ENCODE measurements around the gene DCDC2.
"Not testable (repeated sequence)": the region's sequence is repeated elsewhere in the genome, so short reads cannot be mapped to it uniquely, and the experiment has no call there.

The DCDC2 gene

GRCh38 chr6:24381476-24382219 lies 23.8 kb upstream of the DCDC2 start:
- FAIRE-seq = no peak

GRCh38 chr6:24378473-24379097 lies 20.7 kb upstream of the DCDC2 start:
- FAIRE-seq (no peak), DNase-seq (ENCODE audit: insufficient read length, low spot score) (no peak)

More at GRCh38 chr6:24381476-24382219, 23.8 kb upstream of the DCDC2 start:
- no peak for DNase-seq (ENCODE audit: insufficient read length, low spot score)

- FAIRE-seq = no peak
These were observed 19.0 kb upstream of the DCDC2 start for GRCh38 chr6:24376871-24377270.

GRCh38 chr6:24374612-24375011 lies 16.8 kb upstream of the DCDC2 start:
- DNase-seq (ENCODE audit: insufficient read length, low spot score) (no peak), FAIRE-seq (no peak)

More at GRCh38 chr6:24376871-24377270, 19.0 kb upstream of the DCDC2 start:
- no peak for DNase-seq (ENCODE audit: insufficient read length, low spot score)

GRCh38 chr6:24365103-24365633 lies 7.3 kb upstream of the DCDC2 start:
- DNase-seq (ENCODE audit: insufficient read length, low spot score) = not testable (repeated sequence)

GRCh38 chr6:24362363-24362762 lies 4.5 kb upstream of the DCDC2 start:
- not testable (repeated sequence) for DNase-seq (ENCODE audit: insufficient read length, low spot score); FAIRE-seq

More at GRCh38 chr6:24365103-24365633, 7.3 kb upstream of the DCDC2 start:
- FAIRE-seq = not testable (repeated sequence)

GRCh38 chr6:24359640-24360454 lies 2.0 kb upstream of the DCDC2 start:
- DNase-seq (ENCODE audit: insufficient read length, low spot score) (peak; percentile 40), FAIRE-seq (peak; percentile 87)

GRCh38 chr6:24358219-24358821 lies 461 bp upstream of the DCDC2 start:
- DNase-seq (ENCODE audit: insufficient read length, low spot score) = no peak

GRCh38 chr6:24356310-24356973 lies 1.4 kb downstream of the DCDC2 start:
- no peak for FAIRE-seq

More at GRCh38 chr6:24358219-24358821, 461 bp upstream of the DCDC2 start:
- no peak for FAIRE-seq

GRCh38 chr6:24355393-24355792 lies 2.5 kb downstream of the DCDC2 start:
- no peak for DNase-seq (ENCODE audit: insufficient read length, low spot score)
- no peak for FAIRE-seq

More at GRCh38 chr6:24356310-24356973, 1.4 kb downstream of the DCDC2 start:
- no peak for DNase-seq (ENCODE audit: insufficient read length, low spot score)

- DNase-seq (ENCODE audit: insufficient read length, low spot score) (no peak), FAIRE-seq (no peak)
These were observed 4.0 kb downstream of the DCDC2 start for GRCh38 chr6:24353861-24354260.

GRCh38 chr6:24352434-24352833 lies 5.4 kb downstream of the DCDC2 start:
- DNase-seq (ENCODE audit: insufficient read length, low spot score) = no peak
- FAIRE-seq = no peak

GRCh38 chr6:24344976-24345375 lies 12.9 kb downstream of the DCDC2 start:
- FAIRE-seq = no peak

GRCh38 chr6:24340998-24341938 lies 16.6 kb downstream of the DCDC2 start:
- FAIRE-seq (no peak), DNase-seq (ENCODE audit: insufficient read length, low spot score) (no peak)

More at GRCh38 chr6:24344976-24345375, 12.9 kb downstream of the DCDC2 start:
- no peak for DNase-seq (ENCODE audit: insufficient read length, low spot score)

GRCh38 chr6:24339932-24340331 lies 17.9 kb downstream of the DCDC2 start:
- DNase-seq (ENCODE audit: insufficient read length, low spot score) (no peak), FAIRE-seq (no peak)

GRCh38 chr6:24334285-24334684 lies 23.6 kb downstream of the DCDC2 start:
- FAIRE-seq (no peak), DNase-seq (ENCODE audit: insufficient read length, low spot score) (no peak)

GRCh38 chr6:24332317-24332716 lies 25.5 kb downstream of the DCDC2 start:
- no peak for DNase-seq (ENCODE audit: insufficient read length, low spot score)
- FAIRE-seq = no peak

- DNase-seq (ENCODE audit: insufficient read length, low spot score) (no peak), FAIRE-seq (no peak)
These were observed 27.6 kb downstream of the DCDC2 start for GRCh38 chr6:24330137-24330732.

Data from GM19239 (cell line).